HepG2 (cell line): ENCODE results near the gene L3MBTL4. TPM values are rescaled to one million over a fixed set of nuclear protein-coding genes. Genes with fewer than 3 reads are reported as not detected.

ENCODE experiments used
- ATAC-seq: fragments of 200-7000 bp; cut with Tn5 transposase; 3 replicates; pipeline ENCODE4 v1.9.1; 2020; ENCODE audit warnings: mild to moderate bottlenecking, moderate library complexity
- BruUV-seq: library from RNA; stranded (reverse); fragments of 400-500 nt; replicated peaks from 2 replicates; lab custom pipeline; 2021; lab: Mats Ljungman, UMichigan
- CTCF ChIA-PET: fragments of 300-600 bp; formaldehyde crosslinking; extraction: SDS; loops from one replicate; lab custom pipeline; 2021; ENCODE audit warnings: low total read pairs, inconsistent platforms, low intra/inter-chr PET ratio; lab: Yijun Ruan, JAX
- POLR2A ChIA-PET: fragments of 350-600 bp; sonication (Branson Sonifier 250); formaldehyde crosslinking; loops from one replicate; lab custom pipeline; 2020; ENCODE audit warnings: antibody characterized with exemption, inconsistent platforms; lab: Yijun Ruan, JAX
- DNase-seq: peaks from one replicate; pipeline ENCODE4 v3.0.0-alpha.2; 2015; ENCODE audit warnings: low spot score
- FAIRE-seq: peaks from 3 replicates; lab custom pipeline; 2011; peaks lifted over from hg19 to GRCh38; lab: Jason Lieb, UNC
- H2AFZ ChIP-seq: one replicate; pipeline ENCODE4 v1.6.1; 2011; ENCODE audit warnings: low read length, inconsistent platforms
- H3K27ac ChIP-seq: fragments of 300-600 bp; 3 replicates; pipeline ENCODE4 v1.8.0; 2011; ENCODE audit warnings: mixed run types, mild to moderate bottlenecking, mixed read lengths, low read length, inconsistent platforms; ENCODE audit not compliant: insufficient read depth; ENCODE audit errors: extremely low read length
- H3K27me3 ChIP-seq, 2 experiments: fragments of 200-600 bp in 1 of 2; 2 replicates in 1 of 2; 3 replicates in 1 of 2; pipeline versions ENCODE4 v1.6.0 to v1.8.0; 2011; ENCODE audit warnings: low read length in 2 of 2, mild to moderate bottlenecking in 2 of 2, moderate library complexity in 2 of 2, inconsistent platforms in 1 of 2; ENCODE audit not compliant: insufficient read depth in 2 of 2, control insufficient read depth in 1 of 2
- H3K36me3 ChIP-seq, 2 experiments: fragments of 200-600 bp in 1 of 2; replicated peaks in 1 of 2; 2 replicates in 1 of 2; 3 replicates in 1 of 2; pipeline versions ENCODE4 v1.5.1 to v1.8.0; 2011; ENCODE audit warnings: low read length in 2 of 2, inconsistent platforms in 1 of 2; ENCODE audit not compliant: insufficient read depth in 2 of 2, control insufficient read depth in 1 of 2
- H3K4me1 ChIP-seq: 2 replicates; pipeline ENCODE4 v1.5.1; 2012; ENCODE audit warnings: low read length, inconsistent platforms; ENCODE audit not compliant: insufficient read depth
- H3K4me2 ChIP-seq: 2 replicates; pipeline ENCODE4 v1.6.0; 2011; ENCODE audit warnings: low read depth, low read length, inconsistent platforms
- H3K4me3 ChIP-seq, 3 experiments: fragments of 200-600 bp in 1 of 3; sonication (generic), shearing (Covaris generic) in 1 of 3; replicated peaks in 1 of 3; 2 replicates each; pipeline ENCODE4 v1.5.1; 2011 to 2016; ENCODE audit warnings: low read length in 3 of 3, inconsistent platforms in 2 of 3, low read depth in 2 of 3, mild to moderate bottlenecking in 2 of 3, control low read depth in 1 of 3, mixed read lengths in 1 of 3; ENCODE audit not compliant: insufficient read depth in 1 of 3
- H3K79me2 ChIP-seq: one replicate; pipeline ENCODE4 v1.6.1; 2011; ENCODE audit warnings: low read length, inconsistent platforms; ENCODE audit not compliant: insufficient read depth
- H3K9ac ChIP-seq: 2 replicates; pipeline ENCODE4 v1.6.0; 2011; ENCODE audit warnings: mild to moderate bottlenecking, low read depth, low read length, inconsistent platforms; ENCODE audit not compliant: insufficient read depth
- H3K9me3 ChIP-seq: 2 replicates; pipeline ENCODE4 v1.5.1; 2012; ENCODE audit warnings: mild to moderate bottlenecking, low read length
- H4K20me1 ChIP-seq: 2 replicates; pipeline ENCODE4 v1.6.0; 2011; ENCODE audit warnings: inconsistent platforms, mild to moderate bottlenecking, low read length, moderate library complexity; ENCODE audit not compliant: insufficient read depth
- JUN ChIP-seq: sonication (generic); formaldehyde crosslinking; IDR thresholded peaks from 2 replicates; pipeline ENCODE4 v1.4.0; 2020; ENCODE audit warnings: mild to moderate bottlenecking, missing genetic modification reagents
- KIAA2018 ChIP-seq: sonication (generic); formaldehyde crosslinking; IDR thresholded peaks from 2 replicates; pipeline ENCODE4 v1.5.0; 2020; ENCODE audit warnings: mild to moderate bottlenecking, missing genetic modification reagents, borderline replicate concordance
- RFX5 ChIP-seq: IDR thresholded peaks from 2 replicates; pipeline ENCODE4 v1.6.1; 2011; ENCODE audit warnings: low read depth, low read length, improper control_type of control experiment
- TSC22D2 ChIP-seq: sonication (generic); formaldehyde crosslinking; IDR thresholded peaks from 2 replicates; pipeline ENCODE4 v1.5.1; 2020; ENCODE audit warnings: missing genetic modification reagents, mild to moderate bottlenecking, borderline replicate concordance
- ZFP36L1 ChIP-seq: sonication (generic); formaldehyde crosslinking; IDR thresholded peaks from 2 replicates; pipeline ENCODE4 v1.8.0; 2022; ENCODE audit warnings: mild to moderate bottlenecking, missing genetic modification reagents, moderate library complexity
- ZNF142 ChIP-seq: sonication (generic); formaldehyde crosslinking; IDR thresholded peaks from 2 replicates; pipeline ENCODE4 v1.4.0; 2020; ENCODE audit warnings: missing genetic modification reagents
- ZNF333 ChIP-seq: sonication (generic); formaldehyde crosslinking; IDR thresholded peaks from 2 replicates; pipeline ENCODE4 v1.4.0; 2020; ENCODE audit warnings: mild to moderate bottlenecking, missing genetic modification reagents, borderline replicate concordance
- ZNF589 ChIP-seq: sonication (generic); formaldehyde crosslinking; conservative IDR thresholded peaks from 2 replicates; pipeline ENCODE4 v1.8.0; 2022; ENCODE audit warnings: mild to moderate bottlenecking, moderate library complexity, missing genetic modification reagents
- ZNF615 ChIP-seq: sonication (generic); formaldehyde crosslinking; IDR thresholded peaks from 2 replicates; pipeline ENCODE4 v1.5.0; 2020; ENCODE audit warnings: mild to moderate bottlenecking, missing genetic modification reagents, borderline replicate concordance
- ZNF747 ChIP-seq: sonication (generic); formaldehyde crosslinking; IDR thresholded peaks from 2 replicates; pipeline ENCODE4 v1.8.1; 2023; ENCODE audit warnings: missing genetic modification reagents, mild to moderate bottlenecking, borderline replicate concordance
- WGBS: methylation state at CpG from one replicate; pipeline ENCODE4 v1.1.6; 2017; ENCODE audit warnings: low lambda C conversion rate; 5-methylcytosine and 5-hydroxymethylcytosine counted together
- in situ Hi-C: cut with HindIII; loops from 2 replicates; pipeline ENCODE4 v1.10.0; 2017; ENCODE audit warnings: low pct_unique_long_range_greater_than_20kb; ENCODE audit not compliant: extremely low pct_ligation_motif_present
- intact Hi-C: fragments of 100-400 bp; cut with micrococcal nuclease; formaldehyde crosslinking; loops from one replicate; pipeline ENCODE4 v1.10.0; 2022; ENCODE audit not compliant: unreplicated experiment
- polyA plus RNA-seq, 8 experiments: library from polyadenylated mRNA; depleted of rRNA in 3 of 8; stranded (reverse) in 7 of 8; unstranded in 1 of 8; fragments of >200 nt; fragmentation: Illumina TruSeq in 4 of 8; extraction: Trizol in 4 of 8; gene quantifications; 2 replicates each; pipeline versions ENCODE4 v1.2.1 to v1.2.3, GENCODE V29; 2011 to 2016; ENCODE audit warnings: low read depth in 4 of 8, missing spikeins in 1 of 8, mixed read lengths in 1 of 8; ENCODE audit not compliant: insufficient read depth in 1 of 8
- total RNA-seq, 5 experiments: library from RNA; depleted of rRNA; stranded (reverse); fragments of >200 nt; fragmentation: Illumina TruSeq; extraction: Trizol; gene quantifications; 2 replicates each; pipeline ENCODE4 v1.2.3, GENCODE V29; 2016; ENCODE audit warnings: low read depth in 1 of 5

The L3MBTL4 gene
- total and polyA plus RNA-seq, 2 of the 13 experiments (the other 11 are each of a cell fraction or from before 2014, with no cell fraction given), result 10.8 to 13.3 TPM

DNA sequence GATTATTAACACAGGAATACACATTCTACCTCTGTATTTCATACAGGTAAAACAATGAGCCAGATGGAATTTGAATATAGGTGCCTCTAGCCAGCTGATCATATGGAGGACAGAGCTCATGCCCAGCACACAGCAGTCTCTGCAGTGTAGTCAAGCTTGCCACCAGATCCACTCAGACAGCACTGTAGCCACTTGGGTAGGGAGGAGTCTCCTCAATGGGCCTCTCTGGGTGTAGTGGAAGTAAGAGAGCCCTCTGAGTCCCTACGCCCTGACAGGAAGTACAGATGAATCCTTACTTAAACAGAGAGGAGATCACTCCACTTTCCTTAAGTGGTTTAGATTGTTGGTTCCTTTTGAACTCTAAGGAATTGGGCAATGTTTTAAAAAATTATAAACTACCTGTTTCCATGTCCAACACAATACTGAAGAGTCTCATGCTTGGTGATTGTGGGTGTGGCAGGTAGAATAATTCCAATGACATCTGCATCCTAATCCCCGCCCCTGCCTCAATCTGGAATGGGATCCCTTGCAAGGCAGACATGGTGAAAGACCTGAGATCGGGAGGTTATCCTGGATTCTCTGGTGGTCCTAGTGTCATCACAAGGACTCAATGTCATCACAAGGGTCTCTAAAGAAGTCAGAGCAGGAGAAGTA, 496.4 kb downstream of the L3MBTL4 start:
- FAIRE-seq (no peak), DNase-seq (no peak), ATAC-seq (no peak)
- H3K27ac ChIP-seq, result no peak overlapping the region
- no peak overlapping the region for H3K4me3 ChIP-seq
- no TSS peak for BruUV-seq
- 7% methylated on average over 3 of the region's 3 CpGs for WGBS
- no peaks in the 10 kb centered on the region for H4K20me1 ChIP-seq
- CTCF ChIA-PET, result no interaction called here
- H3K4me2 ChIP-seq, result no peak overlapping the region
- H3K27me3 ChIP-seq, result peaks cover 1 to 30% of the 10 kb centered on the region in 2 experiments; a peak in 3 of 5 replicates
- H3K79me2 ChIP-seq, result no peaks in the 10 kb centered on the region
- H3K9ac ChIP-seq, result no peak overlapping the region
- in situ Hi-C loops (no loop called here), intact Hi-C loops (no loop called here)
- H2AFZ ChIP-seq, result no peak overlapping the region
- H3K36me3 ChIP-seq, result no peaks in the 10 kb centered on the region
- no peaks in the 10 kb centered on the region for H3K4me1 ChIP-seq
- POLR2A ChIA-PET, result no interaction called here
- no peaks in the 10 kb centered on the region for H3K9me3 ChIP-seq
- no peak for TF ChIP-seq TSC22D2 (CRISPR knock-in tag)
- no peak for TF ChIP-seq ZFP36L1 (CRISPR knock-in tag)
- TF ChIP-seq ZNF589 (CRISPR knock-in tag), result no peak
- TF ChIP-seq ZNF615 (CRISPR knock-in tag), result no peak
- no peak for TF ChIP-seq ZNF747 (CRISPR knock-in tag)
- TF ChIP-seq KIAA2018 (CRISPR knock-in tag), result no peak
- TF ChIP-seq ZNF333 (CRISPR knock-in tag), result no peak
- TF ChIP-seq ZNF142 (CRISPR knock-in tag), result no peak
- no peak for TF ChIP-seq RFX5
- TF ChIP-seq JUN (CRISPR knock-in tag), result no peak
